ENCODE measurements around the gene KCNQ2.

The KCNQ2 gene

DNA sequence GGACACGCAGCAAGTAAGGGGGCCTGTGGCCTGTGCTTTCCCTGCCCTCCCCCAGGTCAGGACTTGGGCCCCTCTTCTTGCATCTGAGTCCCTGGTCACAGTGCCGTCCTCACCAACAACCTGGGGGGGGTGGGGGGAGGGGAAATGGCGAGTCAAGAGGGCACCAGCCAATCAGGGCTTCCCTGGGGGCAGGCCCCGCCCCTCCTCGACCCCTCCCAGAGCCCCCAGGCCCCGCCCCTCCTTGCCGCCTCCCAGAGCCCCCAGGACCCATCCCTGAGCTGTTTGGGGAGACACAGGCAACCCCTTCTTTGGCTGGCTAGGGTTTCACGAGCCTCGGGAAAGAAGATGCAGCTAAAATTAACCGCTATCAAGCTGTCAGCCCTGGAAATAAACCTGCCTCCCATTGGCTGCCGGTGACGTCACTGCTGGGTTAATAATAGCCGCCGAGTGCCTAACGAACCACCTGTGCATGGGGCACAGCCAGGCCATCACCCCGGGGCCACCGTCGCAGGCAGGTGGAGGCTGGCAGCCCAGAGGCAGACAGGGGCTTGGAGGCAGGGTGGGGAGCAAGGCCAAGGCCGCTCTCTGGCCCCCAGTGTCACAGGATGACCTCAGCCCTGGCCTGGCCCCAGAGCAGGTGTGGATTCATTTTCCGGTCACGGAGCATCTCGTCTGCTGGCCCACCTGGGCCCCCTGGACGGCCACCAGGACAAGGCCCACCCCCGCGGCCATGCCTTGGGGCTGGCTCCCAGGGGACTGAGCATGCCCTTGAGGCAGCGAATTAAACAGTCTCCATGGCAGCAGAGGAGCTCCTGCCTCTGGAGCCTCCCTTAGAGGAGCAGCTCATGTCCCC is 29.6 kb upstream of the KCNQ2 start:
- in situ Hi-C loops (cut with MboI; ENCODE audit: low sequenced_read_pairs): no loop called here

DNA sequence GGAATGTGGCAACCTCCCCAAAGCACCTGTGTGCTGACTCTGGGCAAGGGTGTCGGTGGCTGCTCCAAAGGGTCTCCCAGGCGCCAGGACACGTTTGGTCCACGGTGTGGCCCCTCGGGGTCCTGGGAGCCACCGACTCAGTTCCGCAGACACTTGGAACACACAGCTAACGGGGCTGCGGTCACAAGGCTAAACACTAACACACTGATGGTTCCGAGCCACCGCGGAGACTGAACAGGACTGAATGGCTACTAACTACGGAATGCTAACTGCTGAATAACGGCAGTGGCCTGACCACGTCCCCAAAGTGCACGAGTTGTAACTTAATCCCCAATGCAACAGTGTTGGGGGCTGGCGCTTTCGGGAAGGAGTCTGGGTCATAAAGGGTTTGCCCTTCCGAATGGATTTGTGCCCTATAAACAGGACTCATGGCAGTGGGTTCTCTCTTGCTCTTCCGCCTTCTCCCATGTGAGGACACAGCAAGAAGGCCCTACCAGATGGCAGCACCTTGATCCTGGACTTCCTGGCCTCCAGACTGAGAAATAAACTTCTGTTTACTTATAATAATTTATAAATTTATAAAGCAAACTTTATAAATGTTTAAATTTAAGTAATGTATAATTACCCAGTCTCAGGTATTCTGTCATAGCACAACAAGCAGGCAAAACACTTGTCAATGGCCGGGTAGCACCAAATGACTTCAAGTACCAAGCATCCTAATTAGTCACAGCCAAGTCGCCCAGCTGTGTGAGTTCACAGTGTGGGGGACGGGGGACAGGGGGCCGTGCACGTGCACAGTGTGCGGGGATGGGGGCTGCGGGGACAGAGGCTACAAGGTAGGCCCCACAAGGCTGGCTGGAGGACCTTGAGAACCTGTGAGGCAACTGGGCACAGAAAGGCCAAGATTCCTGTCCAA is 28.7 kb upstream of the KCNQ2 start:
- in situ Hi-C loops (cut with MboI; ENCODE audit: low sequenced_read_pairs): no loop called here

DNA sequence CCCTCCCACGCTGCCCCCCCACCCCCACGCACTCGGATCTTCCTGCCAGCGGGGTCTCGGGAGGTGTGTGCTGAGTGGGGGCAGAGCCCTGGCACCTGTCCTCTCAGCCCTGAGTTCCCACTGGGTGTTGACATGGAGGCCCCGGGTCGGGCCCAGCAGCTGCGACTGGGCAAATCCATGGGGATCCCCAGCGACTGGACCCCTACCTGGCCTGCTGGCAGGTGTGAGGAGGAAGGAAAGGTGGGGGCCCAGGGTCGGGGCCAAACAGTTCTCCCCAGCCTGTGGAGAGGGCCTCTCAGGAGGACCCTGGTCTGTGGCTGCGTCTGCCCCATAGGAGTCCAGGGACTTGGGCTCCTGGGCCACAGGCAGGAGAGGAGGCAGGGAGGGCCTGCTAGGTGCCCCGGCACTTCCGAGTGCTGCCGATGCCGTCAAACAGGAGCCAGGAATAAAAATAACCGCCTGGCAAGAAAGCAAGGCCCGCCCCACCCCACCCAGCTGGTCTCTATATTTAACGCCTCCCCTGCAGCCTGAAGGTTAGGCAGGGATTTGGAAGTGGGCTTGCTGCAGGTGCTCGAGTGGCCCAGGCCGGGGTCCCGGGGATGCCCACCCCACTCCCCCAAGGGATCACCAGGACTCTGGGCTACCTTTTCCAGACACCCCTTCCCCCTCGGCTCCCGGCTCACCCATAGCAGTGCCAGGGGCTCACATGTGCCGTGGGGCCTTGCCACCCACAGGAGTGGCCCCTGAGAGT is 27.9 kb upstream of the KCNQ2 start:
- in situ Hi-C loops (cut with MboI; ENCODE audit: low sequenced_read_pairs): no loop called here

DNA sequence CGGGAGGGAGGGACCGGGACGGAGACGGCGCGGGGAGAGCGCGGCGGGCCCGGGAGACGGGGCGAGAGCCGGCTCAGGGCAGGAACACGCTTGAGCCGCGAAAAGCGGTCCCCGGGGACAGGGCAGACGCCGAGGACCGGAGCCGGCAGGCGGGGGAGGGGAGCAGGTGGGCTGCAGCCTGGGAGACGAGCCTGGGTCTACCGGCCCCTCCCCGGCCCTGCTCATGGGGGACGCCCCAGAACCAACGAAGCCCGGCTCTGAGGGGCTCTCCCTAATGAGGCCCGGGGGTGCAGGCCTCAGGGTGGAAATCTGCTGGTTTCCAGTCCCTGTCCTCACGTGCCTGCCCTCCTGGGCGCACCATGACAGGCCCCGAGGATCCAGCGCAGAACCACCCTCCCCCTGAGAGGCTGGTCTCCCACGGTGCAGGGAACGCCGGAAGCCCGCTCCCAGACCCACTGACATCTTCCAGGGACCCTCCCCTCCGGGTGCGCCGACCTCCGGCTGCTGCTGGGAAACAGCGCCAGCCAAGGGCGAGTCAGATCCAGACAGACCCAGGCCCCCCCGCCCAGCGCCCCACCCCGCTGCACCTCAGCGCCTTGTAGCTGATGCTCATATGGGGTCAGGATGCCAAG is 27.0 kb upstream of the KCNQ2 start:
- in situ Hi-C loops (cut with MboI; ENCODE audit: low sequenced_read_pairs): no loop called here

DNA sequence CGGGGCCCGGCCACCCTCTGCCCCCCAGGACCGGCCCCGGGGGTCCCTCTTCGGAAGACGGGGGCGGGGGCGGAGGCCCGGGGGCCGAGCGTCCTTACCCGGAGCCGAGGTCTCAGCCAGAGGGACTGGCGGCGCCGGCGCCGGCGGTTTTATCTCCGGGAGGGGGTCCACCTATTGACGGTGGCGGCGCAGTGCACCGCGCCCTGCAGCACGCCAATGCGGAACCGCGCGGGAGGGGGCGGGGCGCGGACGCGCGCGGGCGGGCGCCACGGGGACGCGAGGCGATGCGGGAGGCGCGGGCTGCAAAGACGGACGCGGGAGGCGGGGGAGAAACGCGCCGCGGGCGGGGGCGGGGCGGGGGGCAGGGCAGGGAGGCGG is 26.5 kb upstream of the KCNQ2 start, which contains the start of gene EEF1A2:
EEF1A2 (minus strand) TSS at position 124 of the 378 bp plus-strand sequence. CDS start 1,320 bp downstream, outside the sequence.
- in situ Hi-C loops (cut with MboI; ENCODE audit: low sequenced_read_pairs): no loop called here

DNA sequence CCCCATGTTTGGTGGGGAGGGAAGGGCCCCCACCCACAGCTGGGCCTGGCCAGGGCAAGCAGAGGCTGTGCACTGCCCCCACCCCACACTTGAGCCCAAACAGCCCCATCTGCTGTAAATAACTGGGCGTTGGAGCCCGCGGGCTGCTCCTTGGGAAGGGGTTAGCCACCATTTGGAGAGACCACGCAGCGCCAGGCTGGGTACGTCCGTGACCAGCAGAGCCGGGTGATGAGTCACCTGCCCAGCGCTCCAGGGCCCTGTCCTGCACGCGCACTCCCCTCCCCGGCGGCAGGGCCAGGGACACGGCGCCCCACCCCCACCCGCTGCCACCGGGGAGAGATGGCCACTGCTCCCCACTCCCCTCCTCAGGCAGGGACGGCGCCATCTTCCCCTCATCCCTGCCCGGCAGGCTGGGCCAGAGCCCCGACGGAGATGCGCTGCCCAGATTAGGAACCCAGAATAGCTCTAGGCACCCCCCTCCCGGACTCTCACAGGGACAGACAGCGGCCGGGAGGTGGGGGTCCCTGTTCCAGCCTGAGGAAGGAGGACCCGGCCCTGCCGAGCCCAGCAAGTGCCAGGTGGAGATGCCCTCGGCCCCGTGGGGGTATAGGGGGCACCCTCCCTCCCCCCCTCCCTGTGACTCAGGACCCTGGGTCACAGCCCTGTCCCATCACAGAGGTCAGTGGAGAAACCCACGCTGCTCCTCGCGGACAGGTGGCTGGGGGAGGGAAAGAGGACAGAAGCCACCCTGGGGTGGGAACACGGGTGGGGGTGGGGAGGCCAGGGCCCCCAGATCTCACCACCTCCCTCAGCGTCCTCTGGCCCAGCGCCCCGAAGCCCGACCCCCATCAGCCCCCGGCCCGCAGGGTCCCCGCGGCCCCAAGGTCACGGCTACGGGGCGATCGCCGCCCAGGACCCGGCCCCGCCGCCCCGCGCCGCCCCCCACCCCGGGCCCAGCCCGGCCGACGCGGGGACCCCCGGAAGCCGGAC is 25.8 kb upstream of the KCNQ2 start:
- in situ Hi-C loops (cut with MboI; ENCODE audit: low sequenced_read_pairs): no loop called here

DNA sequence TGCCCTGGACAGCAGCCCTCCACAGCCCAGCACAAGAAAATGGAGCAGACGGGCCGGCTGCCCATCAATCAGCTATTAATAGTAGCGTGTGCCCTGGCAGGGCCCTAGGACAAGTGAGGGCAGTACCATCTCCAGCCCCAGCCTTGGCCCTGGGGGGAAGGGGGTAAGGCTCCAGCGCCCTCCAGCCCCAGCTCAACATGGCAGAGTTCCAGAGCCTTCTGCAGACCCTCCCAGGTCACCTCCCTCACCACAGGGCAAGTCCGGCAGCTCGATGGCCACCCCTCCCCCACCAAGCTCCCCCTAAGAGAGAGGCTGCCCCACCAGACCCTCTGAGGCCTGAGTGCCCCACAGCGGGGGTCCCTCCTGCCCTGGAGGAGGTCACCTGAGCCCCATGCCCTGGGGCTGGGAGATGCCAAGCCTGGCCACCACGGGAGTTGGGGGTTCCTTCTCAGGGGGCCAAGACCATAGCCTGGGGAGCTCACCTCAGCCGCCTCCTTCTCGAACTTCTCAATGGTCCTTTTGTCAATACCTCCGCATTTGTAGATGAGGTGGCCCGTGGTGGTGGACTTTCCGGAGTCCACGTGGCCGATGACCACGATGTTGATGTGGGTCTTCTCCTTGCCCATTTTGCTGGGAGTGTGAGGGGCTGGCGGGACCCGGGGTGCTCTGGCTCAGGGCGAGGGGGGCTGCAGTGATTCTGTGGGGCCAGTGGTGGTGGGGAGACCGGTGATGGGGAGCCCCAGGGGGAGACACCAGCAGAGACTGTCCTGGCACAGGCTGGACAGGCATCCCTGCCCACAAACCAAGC is 24.9 kb upstream of the KCNQ2 start:
- in situ Hi-C loops (cut with MboI; ENCODE audit: low sequenced_read_pairs): no loop called here

DNA sequence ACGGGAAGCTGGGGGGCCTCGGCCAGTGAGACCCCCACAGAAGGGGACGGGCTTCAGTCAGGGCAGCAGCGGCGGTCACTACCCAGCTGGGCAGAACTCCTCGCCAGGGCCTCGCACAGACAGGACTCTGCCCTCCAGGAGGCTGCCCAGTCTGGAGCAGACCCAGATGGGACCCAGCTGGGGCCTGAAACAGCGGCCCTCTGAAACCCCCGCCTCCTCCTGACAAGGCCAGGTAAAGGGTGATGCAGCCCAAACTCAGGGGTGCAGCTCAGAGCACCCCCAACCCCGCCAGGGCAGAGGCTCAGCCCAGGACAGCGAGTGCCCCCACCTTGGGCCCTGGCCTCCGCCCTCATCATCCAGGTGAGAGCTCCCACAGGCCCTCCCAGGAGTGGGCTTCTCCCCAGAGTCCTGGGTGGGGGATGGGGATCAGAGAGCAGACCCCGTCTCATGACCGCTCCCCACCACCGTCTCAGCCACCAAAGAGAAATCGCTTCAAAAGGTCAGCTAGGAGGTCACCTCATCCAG is 24.2 kb upstream of the KCNQ2 start:
- in situ Hi-C loops (cut with MboI; ENCODE audit: low sequenced_read_pairs): no loop called here

DNA sequence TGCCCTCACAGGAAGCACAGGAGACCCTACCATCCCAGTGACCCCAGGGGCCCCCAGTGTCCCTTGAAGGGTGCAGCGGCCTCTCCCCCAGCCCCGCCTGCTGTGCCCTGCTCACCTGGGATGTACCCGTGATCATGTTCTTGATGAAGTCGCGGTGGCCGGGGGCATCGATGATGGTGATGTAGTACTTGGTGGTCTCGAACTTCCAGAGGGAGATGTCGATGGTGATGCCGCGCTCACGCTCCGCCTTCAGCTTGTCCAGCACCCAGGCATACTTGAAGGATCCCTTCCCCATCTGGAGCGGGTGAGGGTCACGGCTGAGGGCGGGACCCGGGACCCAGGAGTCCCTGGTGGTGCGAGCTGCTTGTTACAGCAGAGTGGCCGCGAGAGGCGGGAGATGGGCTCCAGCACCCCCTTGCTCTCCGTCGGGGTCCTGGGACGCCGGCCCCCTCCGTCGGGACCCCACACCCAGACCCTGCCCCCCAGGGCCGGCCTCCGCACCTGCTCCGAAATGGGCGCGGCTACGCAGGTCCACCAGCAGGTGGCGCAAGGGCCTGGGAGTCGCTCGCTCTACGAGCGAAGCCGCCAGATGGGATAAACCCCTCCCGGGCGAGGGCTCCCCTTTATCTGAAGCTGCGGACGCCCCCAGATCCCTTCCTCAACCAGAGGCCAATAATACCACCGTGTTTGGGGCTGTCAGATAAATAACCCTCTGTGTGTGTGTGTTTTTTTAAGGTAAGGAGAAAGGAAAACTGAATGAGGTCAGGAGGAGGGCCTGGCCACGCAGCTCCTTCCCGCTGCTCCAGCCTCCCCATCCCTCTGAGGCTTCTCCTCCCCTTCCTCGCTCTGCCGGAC is 23.5 kb upstream of the KCNQ2 start:
- in situ Hi-C loops (cut with MboI; ENCODE audit: low sequenced_read_pairs): no loop called here

DNA sequence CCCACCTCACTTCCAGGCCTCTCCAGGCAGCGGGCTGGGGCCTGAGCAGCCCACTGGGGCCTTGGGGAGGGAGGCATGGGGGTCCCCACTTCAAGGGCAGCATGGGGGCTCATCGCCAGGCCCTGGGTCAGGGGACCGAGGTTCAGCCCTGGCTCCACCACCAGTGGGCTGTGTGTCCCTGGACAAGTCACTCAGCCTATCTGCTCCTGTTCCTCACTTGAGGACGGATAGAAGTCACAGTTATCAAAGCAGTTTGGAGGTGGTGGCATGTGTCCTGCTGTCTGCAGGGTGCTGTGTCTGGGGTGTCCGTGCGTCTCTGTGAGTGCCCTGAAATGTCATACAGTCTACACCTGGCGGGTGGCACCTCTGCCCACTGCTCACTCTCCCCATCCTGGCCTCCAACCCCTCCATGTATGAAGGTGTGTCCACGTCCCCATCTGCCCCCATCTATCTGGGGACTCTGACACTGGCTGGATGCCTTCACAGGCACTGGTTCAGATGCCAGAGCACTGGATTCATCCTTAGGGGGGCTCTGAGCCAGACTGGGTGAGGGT is 22.8 kb upstream of the KCNQ2 start:
- in situ Hi-C loops (cut with MboI; ENCODE audit: low sequenced_read_pairs): no loop called here

DNA sequence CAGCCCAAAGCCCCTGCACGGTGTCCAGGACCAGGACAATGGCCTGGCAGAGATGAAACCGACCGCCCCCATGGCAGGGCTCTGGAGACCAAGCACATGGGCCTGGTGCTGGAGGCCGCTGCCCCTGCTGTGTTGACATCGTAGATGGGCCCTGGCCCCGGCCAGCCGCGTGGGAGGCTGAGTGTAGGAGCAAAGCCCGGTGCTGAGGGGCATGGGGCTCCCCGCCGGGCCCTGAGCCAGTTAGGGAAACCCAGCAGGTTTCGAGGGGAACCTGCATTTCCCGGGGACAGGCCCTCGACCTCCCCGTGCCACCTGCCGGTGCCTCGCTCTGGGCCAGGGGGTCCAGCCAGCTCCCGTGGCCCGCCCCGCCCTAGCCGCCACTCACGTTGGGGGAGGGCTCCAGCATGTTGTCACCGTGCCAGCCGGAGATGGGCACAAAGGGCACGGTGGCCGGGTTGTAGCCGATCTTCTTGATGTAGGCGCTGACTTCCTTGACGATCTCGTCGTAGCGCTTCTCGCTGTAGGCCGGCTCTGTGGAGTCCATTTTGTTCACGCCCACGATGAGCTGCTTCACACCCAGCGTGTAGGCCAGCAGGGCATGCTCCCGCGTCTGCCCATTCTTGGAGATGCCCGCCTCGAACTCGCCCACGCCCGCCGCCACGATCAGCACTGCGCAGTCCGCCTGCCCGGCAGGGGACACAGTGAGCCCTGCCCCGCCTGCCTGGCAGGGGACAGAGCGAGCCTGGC is 22.1 kb upstream of the KCNQ2 start:
- in situ Hi-C loops (cut with MboI; ENCODE audit: low sequenced_read_pairs): no loop called here

DNA sequence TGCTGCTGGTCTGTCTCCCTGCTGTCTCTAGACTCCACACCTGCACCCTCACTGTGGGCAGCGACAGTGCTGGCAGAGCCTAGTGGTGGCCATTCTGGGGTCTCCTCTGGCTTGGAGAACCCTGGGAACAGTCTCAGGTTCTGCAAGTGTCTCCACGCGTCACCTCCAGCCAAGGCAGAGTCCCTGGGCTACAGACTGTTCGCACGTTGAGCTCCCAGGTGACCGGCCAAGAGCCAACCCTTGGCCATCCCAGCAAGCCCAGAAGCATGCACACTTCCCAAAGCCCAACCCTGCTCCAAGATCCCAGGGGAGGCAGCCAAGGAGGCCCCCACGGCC is 21.6 kb upstream of the KCNQ2 start:
- in situ Hi-C loops (cut with MboI; ENCODE audit: low sequenced_read_pairs): no loop called here

DNA sequence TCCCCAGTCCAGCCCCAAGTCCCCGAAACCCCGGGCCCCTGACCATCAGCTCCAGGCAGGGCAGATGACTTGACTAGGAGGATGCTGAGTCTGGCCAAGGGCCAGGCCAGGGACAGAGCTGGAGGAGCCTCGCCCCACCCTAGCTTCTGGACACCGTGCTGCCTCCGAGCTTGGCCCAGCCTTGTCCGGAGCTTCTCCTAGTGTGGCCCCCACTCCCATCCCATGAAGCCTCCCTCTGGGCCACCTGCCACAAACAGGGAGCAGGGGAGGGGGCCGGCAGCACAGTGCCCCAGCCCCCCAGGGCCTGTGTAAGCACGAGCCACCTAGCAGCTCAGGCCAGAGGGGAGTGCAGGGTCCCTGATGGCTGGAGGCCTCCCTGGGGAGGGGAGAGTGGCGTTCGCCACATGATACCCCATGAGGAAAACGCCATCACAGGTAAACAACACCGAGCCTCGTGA is 21.1 kb upstream of the KCNQ2 start:
- in situ Hi-C loops (cut with MboI; ENCODE audit: low sequenced_read_pairs): no loop called here

DNA sequence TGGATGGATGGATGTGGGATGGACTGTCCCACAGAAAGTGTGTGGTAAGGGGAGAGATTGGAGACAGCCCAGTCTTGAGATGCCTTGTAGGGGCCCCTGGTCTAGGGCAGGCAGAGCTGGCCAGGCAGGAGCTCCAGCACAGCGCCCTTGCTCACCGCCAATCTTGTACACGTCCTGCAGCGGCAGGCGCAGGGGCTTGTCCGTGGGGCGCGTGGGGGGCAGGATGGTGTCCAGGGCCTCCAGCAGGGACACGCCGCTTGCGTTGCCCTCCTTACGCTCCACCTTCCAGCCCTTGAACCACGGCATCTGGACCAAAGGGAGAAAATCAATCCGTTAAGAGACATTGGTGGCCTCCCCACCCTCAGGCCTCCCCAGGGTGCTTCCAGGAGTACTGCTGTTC is 20.5 kb upstream of the KCNQ2 start:
- in situ Hi-C loops (cut with MboI; ENCODE audit: low sequenced_read_pairs): no loop called here

DNA sequence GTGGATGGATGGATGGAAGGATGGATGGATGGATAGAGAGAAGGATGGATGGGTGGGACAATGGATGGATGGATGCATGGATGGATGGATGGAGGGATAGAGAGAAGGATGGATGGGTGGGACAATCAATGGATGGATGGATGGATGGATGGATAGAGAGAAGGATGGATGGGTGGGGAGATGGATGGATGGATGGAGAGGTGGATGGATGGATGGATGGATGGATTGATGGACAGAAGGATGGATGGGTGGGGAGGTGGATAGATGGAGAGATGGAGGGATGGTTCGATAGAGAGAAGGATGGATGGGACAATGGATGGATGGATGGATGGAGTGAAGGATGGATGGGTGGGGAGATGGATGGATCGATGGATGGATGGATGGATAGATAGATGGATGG is 20.1 kb upstream of the KCNQ2 start:
- in situ Hi-C loops (cut with MboI; ENCODE audit: low sequenced_read_pairs): no loop called here

DNA sequence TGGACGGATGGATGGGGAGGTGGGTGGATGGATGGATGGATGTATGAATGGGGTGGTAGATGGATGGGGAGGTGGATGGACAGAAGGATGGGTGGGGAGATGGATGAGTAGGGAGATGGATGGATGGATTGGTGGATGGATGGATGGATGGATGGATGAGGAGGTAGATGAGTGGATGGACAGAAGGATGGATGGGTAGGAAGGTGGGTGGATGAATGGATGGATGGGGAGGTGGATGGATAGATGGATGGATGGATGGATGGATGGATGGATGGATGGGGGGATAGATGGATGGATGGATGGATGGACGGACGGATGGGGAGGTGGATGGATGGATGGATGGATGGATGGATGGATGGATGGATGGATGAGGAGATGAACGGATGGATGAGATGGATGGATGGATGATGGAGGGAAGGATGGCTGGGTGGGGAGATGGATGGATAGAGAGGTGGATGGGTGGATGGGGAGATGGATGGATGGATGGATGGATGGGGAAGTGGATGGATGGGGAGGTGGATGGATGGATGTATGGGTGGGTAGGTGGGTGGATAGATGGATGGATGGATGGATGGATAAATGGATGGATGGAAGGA is 19.3 kb upstream of the KCNQ2 start:
- in situ Hi-C loops (cut with MboI; ENCODE audit: low sequenced_read_pairs): no loop called here

All from HL-60/S4 treated with phorbol 12-myristate 13-acetate at 8.2 ng/mL for 4 days and 3 days (cell line).